Lower lobe of right lung (tissue), 2 donors: Measurements from ENCODE around the gene TMEM131L. TPM values are rescaled to one million over a fixed set of nuclear protein-coding genes. Genes with fewer than 3 reads are reported as not detected.

ENCODE experiments used
- ATAC-seq, 2 donors: fragments of 200-7000 bp; cut with Tn5 transposase; one replicate each; pipeline ENCODE4 v1.9.1; 2020 to 2022; ENCODE audit warnings: mild to moderate bottlenecking in 2 of 2, moderate library complexity in 2 of 2
- DNase-seq: peaks from one replicate; pipeline ENCODE4 v3.0.0-alpha.2; 2020
- H3K27ac ChIP-seq: fragments of 200-600 bp; one replicate; pipeline ENCODE4 v1.8.0; 2022
- H3K27me3 ChIP-seq: fragments of 200-600 bp; one replicate; pipeline ENCODE4 v1.8.0; 2022; ENCODE audit warnings: low read depth
- H3K36me3 ChIP-seq: fragments of 200-600 bp; one replicate; pipeline ENCODE4 v1.8.0; 2022; ENCODE audit warnings: mild to moderate bottlenecking
- H3K4me1 ChIP-seq: fragments of 200-600 bp; one replicate; pipeline ENCODE4 v1.8.0; 2022
- H3K4me3 ChIP-seq: fragments of 200-600 bp; one replicate; pipeline ENCODE4 v1.8.0; 2022; ENCODE audit warnings: mild to moderate bottlenecking
- H3K9me3 ChIP-seq: fragments of 200-600 bp; one replicate; pipeline ENCODE4 v1.8.0; 2022
- intact Hi-C: fragments of 100-400 bp; cut with DNase I; formaldehyde crosslinking; loops from one replicate; pipeline ENCODE4 v1.11.0; 2022
- total RNA-seq: library from RNA; stranded (reverse); fragmentation: NEBNext Ultra II Directional; extraction: Animal tissue kit (Norgen Biotek cat#: 25700); gene quantifications from one replicate; pipeline ENCODE4 v1.2.1, GENCODE V29; 2021
- TF ChIP-seq, protein P1 (sequence below): fragments of 200-600 bp; IDR thresholded peaks from one replicate; pipeline ENCODE4 v1.8.0; 2022; ENCODE audit warnings: antibody characterized with exemption, mild to moderate bottlenecking
- donor health status: DM: no; HTN: yes; CAD: no; lungs with severe emphysema.

The TMEM131L gene
- total RNA-seq, 1 donor from 2014 or later = 21.7 TPM

DNA sequence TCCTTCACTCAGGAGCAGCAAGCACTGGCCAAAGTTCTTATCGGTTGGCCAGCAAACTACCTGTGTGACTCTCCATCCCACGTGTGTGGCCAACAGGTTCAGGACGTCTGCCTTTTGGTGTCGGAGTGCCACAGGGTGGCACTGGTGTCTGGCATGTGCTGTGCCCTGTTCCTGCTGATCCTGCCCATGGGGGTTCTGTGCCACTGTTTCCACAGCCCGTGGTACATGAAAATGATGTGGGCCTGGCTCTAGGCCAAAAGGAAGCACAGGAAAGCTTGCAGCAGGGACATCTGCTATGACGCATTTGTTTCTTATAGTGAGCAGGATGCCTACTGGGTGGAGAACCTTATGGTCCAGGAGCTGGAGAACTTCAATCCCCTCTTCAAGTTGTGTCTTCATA, 213.3 kb downstream of the TMEM131L start:
- intact Hi-C loops = no loop called here
- Histone ChIP-seq H3K4me1 (peaks cover 11% of the 10 kb centered on the region), H3K27me3 (no peaks in the 10 kb centered on the region), H3K27ac (no peak overlapping the region), H3K4me3 (no peak overlapping the region), H3K36me3 (no peaks in the 10 kb centered on the region), H3K9me3 (peaks cover 12% of the 10 kb centered on the region)
- DNase-seq (no peak), ATAC-seq (no peak)
- TF ChIP-seq, protein P1, sequence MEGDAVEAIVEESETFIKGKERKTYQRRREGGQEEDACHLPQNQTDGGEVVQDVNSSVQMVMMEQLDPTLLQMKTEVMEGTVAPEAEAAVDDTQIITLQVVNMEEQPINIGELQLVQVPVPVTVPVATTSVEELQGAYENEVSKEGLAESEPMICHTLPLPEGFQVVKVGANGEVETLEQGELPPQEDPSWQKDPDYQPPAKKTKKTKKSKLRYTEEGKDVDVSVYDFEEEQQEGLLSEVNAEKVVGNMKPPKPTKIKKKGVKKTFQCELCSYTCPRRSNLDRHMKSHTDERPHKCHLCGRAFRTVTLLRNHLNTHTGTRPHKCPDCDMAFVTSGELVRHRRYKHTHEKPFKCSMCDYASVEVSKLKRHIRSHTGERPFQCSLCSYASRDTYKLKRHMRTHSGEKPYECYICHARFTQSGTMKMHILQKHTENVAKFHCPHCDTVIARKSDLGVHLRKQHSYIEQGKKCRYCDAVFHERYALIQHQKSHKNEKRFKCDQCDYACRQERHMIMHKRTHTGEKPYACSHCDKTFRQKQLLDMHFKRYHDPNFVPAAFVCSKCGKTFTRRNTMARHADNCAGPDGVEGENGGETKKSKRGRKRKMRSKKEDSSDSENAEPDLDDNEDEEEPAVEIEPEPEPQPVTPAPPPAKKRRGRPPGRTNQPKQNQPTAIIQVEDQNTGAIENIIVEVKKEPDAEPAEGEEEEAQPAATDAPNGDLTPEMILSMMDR = no peak

- ATAC-seq (no peak), DNase-seq (no peak)
- TF ChIP-seq, protein P1 = no peak
- Histone ChIP-seq H3K27ac (peak overlapping the region; percentile 87), H3K4me1 (peaks cover 17% of the 10 kb centered on the region), H3K36me3 (peaks cover 11% of the 10 kb centered on the region), H3K27me3 (no peaks in the 10 kb centered on the region), H3K9me3 (peaks cover 13% of the 10 kb centered on the region), H3K4me3 (peak overlapping the region; percentile 71)
- intact Hi-C loops = no loop called here
Measured at GRCh38 chr4:153683763-153684181, 217.6 kb downstream of the TMEM131L start.

DNA sequence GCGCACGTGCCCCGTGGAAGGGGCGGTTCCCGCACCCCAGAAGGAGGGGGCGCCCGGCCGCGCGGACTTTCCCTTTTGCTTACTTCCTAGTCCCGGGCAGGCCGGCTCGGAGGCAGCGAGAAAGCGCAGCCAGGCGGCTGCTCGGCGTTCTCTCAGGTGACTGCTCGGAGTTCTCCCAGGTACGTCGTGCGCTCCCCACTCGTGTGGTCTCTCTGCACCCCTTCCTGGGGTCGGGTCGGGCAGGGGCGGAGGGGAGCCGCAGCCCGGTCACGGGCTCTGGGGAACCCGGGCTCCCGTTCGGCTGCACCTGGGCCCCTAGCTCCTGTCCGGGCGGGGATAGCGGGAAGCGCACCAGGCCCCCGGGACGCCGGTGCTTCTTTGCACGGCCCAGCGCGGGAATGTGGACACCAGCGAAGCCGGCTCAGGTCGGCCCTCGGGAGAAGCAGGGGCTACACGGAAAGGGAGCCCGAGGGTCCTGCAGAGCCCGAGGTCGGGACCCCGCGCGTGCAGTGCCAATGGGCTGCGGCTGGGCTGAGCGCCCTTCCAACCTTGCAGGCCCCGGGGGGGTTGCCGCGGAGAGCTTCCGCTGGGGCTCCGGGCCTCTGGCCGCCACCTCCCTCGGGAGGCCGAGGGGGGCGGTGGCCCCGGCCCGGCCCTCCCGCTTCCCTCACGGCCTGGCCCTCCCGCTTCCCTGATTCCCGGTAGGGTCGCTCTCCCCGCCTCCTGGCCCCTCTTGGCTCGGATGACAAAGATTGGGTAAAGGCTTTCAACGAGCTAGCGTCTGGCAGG, 218.2 kb downstream of the TMEM131L start, which contains the start of gene TLR2:
Gene TLR2, plus strand, starts transcription at position 99 of the 789 bp plus-strand sequence. CDS start 18,628 bp downstream, outside the sequence.
- ATAC-seq = peak; percentile 96
- Histone ChIP-seq H3K4me1 (peaks cover 17% of the 10 kb centered on the region), H3K27me3 (no peaks in the 10 kb centered on the region), H3K27ac (peak within 1 kb of the TSS; percentile 87), H3K4me3 (peak within 1 kb of the TSS; percentile 71), H3K9me3 (peaks cover 19% of the 10 kb centered on the region), H3K36me3 (peaks cover 17% of the 10 kb centered on the region)
- DNase-seq = peak; percentile 93
- TF ChIP-seq, protein P1 = no peak
- intact Hi-C loops = no loop called here

GRCh38 chr4:153684971-153685371, 218.8 kb downstream of the TMEM131L start:
- peak in 1 of 2 donors; percentile 52 for ATAC-seq
- Histone ChIP-seq H3K27ac (peak overlapping the region; percentile 87), H3K9me3 (peaks cover 19% of the 10 kb centered on the region), H3K36me3 (peaks cover 21% of the 10 kb centered on the region), H3K27me3 (no peaks in the 10 kb centered on the region), H3K4me3 (peak overlapping the region; percentile 71), H3K4me1 (peaks cover 17% of the 10 kb centered on the region)
- TF ChIP-seq, protein P1 = no peak
- intact Hi-C loops = no loop called here
- DNase-seq = no peak

Other genes with a start within 250 kb of the TMEM131L start
- 0.83 TPM for gene MND1, start 121.7 kb upstream of the TMEM131L start, total RNA-seq
- 102 TPM for gene TLR2, start 217.9 kb downstream of the TMEM131L start, total RNA-seq